GM19372 (cell line): Measurements from ENCODE around the gene TRIM3.

ENCODE experiments used
- ATAC-seq: cut with Tn5 transposase; IDR thresholded peaks from one replicate; pipeline ENCODE4 v1.9.1; 2021; ENCODE audit warnings: mild to moderate bottlenecking, low read depth, moderate library complexity; ENCODE audit not compliant: unreplicated experiment

The TRIM3 gene

DNA sequence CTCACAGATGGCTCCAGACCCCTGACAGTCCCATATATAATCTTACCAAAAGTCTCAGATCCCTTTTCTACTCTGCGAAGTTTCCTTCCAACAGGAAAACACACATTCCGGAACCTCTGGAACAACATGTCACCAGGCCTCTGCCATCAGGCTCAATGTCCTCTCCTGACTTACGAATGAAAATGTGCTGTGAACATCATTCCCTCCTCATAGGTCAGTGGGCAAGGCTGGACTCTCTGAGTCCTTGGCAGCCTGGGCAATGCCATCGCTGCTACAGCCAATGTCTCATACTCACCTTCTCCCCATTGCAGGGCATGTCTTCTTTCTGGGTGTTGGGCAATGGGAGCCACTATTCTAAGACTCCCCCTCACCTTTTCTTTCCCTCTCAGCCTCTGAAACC lies 31.3 kb downstream of the TRIM3 start:
- no peak for ATAC-seq

DNA sequence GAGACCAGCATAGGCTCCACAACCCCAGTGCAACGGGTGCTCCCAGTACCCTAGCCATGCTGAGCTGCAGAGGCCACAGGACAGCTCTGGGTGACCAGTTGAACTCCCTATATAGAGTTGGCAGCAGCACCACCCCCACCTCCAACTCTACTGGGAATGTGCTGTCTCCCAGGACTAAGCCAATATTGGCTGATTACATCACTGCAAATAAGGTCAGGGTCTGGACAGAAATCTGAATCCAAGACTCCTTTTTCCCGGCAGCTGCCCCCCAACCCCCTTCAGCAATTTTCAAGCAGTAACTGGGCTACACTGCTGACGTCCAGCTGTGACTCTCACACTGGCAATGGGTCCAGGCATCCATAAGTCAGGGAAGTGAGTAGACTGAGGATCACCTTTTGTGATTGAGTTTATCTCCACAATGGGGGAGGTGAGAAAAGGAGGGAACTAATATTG lies 32.8 kb downstream of the TRIM3 start, which contains the start of gene HPX:
TSS of gene HPX (minus strand) at position 82 of the 453 bp plus-strand sequence. CDS start at position 58, 24 bp downstream.
- ATAC-seq: no peak

DNA sequence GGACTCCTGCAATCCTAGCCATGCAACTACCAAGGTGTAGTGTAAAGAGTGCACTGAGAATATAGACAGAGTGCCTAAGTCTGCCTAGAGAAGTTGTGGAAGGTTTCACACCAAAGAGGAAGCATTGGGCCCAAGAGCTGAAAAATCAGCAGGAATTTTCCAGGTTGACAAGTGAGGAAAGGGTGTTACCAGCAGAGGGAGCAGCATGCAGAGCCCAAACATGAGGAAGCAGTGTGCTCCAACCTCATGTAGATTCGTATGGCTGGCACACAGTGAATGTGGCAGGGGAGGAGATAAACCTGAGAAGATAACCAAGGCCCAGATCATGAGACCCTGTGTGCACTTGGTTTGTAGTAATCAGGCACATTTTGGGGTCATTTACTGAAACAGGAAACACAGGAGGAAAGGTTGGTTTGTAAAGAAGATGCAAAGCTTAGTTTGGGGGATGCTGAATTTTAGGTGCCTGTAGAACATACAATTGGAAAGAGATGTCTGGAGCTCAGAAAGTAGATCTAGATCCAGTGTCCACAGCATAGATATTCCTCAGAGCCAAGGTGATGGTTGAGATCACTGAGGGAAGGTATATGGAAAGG lies 34.7 kb downstream of the TRIM3 start:
- no peak for ATAC-seq

DNA sequence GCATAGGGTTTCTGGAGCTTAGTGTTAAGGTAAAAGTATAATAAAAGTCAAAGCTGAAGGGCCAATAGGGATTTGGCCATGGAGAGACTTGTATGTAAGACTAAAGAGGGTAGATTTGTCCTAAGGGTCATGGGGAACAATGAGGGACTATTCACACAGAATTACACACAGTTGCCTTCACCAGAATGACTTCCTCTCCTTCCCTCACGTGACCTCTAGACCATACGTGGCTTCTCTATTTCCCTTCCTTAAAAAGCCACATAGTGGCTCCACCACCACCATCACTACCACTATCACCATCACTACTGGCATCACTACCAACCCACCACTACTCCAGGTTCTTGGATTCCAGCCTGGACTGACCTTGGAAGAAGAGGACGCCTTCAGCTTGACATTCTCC lies 35.7 kb downstream of the TRIM3 start:
- ATAC-seq: no peak

DNA sequence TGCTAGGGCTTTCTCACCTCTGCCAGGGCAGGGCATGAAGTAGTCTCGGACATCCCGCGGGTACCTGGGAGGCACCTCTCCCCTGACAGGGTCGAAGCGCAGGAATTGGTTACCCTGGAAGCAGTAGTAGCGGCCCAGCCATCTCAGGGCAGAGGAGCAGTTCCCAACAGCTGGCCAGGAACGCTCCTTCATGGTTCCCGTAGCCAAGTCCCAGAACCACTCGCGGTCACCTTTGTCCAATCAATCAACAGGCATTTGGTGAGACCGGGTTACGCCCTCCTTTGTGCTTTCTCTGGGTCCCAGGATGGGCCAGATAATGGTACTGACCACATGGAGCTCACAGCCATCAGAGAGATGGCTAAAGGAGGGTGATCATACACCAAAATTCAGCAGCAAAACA lies 36.3 kb downstream of the TRIM3 start:
- ATAC-seq: no peak

DNA sequence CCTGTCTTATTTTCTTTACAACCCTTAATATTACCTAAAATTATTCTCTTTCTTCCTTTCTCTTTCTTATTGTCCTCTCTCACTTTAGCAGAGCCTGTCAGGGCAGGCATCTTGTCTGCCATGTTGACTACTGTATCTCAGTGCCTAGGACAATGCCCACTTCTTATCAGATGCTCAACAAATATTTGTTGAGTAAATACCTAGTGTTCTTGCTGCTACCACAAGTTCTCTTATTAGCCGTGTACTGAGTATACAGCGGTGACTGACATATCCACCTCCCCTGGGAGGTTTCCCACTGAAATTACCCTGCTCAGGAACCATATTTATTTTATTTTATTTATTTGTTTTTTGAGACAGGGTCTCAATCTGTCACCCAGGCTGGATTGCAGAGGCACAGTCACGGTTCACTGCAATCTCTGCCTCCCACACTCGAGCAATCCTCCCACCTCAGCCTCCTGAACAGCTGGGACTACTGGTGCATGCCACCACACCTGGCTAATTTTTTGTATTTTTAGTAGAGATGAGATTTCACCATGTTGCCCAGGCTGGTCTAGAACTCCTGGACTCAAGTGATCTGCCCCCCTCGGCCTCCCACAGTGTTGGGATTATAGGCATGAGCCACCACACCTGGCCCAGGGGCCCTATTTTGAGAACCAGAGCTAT lies 39.6 kb downstream of the TRIM3 start:
- ATAC-seq: no peak

DNA sequence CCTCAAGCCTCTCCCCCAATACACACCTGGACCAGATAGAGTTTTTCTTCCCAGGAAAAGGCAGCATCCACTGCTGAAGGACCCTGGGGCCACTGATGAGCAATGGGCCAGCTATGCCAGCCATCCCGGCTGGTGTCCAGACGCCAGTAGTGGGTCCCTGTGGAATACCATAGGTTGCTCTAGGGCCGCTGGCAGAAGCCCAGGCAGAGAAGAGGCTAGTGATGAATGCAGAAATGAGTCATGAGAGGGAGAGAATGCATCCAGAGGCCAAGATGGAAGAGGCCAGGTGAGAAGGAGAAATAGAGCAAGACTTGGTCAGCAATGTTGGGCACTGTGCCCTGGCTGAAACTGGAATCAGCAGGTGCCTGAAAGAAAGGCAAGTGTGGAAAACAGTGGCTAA lies 41.9 kb downstream of the TRIM3 start:
- no peak for ATAC-seq

DNA sequence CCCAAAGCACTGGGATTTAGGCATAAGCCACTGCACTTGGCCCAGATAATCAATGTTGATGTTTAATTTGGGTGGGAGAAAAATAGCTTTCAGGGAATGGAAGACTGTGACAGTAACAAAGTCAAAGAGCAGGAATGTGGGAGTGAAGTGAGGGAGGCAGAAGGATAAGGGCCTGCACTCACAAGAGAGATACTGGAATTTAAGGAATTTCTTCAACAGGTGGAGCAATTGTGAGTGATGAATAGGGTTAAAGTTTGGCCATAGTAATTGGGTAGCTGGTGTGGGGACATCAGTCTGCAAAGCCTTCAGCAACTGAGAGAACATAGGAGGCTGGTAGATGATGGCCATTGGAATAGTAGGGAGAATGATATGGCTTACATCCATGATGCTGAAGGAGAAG lies 46.2 kb downstream of the TRIM3 start:
- no peak for ATAC-seq

DNA sequence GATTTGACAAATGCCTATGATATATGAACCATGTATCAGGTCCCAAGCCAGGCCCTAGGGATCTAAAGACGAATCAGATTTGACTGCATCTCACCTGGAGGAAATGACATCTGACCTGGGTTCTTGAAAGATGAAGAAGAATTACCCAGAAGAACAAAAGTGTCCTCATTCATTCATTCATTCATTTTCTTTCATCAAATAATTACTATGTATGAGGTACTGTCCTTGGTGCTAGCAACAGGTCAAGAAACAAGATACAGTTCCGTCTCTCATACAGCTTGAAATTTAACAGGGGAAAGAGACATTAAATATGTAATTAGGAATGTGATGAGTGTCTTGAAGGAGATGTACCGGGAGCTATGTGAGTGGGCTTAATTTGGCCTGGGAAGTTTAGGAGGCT lies 53.1 kb downstream of the TRIM3 start:
- no peak for ATAC-seq

DNA sequence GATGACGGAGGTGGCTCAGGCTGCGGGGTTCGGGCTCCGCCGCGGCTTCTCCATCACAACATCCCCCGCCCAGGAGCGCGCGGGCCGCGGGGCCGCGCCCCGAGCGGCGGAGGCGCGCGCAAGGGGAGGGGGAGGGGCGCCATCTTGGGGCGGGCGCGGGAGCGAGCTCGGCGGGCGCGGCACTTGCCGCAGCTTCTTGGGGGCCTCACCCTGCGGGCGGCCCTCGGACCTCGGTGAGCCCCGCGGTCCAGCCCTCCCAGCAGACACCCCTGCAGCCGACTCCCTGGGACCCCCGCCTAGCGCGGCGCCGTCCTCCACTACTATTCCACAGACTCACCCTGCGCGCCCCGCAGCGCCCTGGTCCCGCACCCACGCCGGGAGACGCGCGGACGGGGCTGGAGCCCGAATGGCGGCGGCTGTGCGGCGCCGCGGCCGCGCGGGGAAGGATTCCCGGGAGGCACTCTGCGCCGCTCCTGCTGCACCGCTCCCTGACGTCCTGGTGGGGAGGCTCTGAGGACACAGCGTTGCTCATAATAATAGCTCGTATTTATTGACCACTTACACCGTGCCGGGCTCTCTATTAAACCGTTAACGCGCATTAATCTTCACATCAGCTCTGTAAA lies 54.6 kb downstream of the TRIM3 start, which contains the start of gene APBB1:
TSS of gene APBB1 (minus strand) at position 86 of the 623 bp plus-strand sequence. CDS start 7,747 bp downstream, outside the sequence.
- ATAC-seq: peak; percentile 66

DNA sequence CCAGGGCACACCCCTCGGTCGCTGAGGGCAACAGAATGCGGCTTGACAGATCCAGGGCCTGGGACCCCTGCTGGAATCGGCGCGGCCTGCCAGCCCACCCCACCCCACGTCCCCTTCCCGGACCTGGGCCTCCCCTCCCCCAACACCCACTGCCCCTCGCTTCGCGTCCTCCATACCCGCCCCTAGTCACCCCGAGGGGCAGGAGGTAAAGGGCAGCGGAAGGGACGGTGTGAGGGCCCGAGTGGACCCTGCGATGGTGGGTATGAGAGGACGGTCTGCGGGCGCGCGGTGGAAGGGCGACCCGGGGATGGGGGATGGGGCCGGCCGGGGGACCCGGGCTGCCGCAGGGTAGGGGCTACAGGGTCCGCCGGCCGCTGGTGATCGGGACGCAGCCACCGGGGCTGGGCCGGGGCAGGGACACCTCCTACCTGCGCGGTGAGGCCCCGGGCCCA lies 55.2 kb downstream of the TRIM3 start:
- ATAC-seq: no peak

DNA sequence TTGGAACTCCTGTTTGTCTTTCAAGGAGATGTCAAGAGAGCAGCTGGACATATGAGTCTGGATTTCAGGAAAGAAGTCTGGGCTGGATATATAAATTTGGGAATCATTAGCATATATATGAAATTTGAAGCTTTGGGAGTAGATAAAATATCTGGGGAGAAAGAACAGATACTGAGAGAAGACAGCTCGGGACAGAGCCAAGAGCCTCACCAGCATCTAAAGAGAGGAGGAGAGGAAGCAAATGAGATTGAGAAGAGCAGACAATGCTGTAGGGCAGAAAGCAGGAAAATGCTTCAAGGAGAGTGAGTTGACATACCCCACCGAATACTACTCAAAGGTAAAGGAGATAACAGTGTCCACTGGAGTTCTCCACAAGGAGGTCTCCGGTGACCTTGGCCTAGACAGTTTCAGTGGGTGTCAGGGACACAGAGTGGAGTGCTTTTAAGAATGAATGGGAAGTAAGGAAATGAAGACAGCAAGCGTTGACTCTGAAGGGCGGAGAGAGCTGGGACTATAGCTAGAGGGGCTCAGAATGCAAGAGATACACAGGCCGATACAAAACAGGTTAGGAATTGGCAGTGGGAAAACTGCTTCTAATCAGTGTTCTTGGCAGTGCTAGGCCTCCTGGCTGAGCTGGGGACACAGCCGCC lies 55.7 kb downstream of the TRIM3 start:
- ATAC-seq: no peak

DNA sequence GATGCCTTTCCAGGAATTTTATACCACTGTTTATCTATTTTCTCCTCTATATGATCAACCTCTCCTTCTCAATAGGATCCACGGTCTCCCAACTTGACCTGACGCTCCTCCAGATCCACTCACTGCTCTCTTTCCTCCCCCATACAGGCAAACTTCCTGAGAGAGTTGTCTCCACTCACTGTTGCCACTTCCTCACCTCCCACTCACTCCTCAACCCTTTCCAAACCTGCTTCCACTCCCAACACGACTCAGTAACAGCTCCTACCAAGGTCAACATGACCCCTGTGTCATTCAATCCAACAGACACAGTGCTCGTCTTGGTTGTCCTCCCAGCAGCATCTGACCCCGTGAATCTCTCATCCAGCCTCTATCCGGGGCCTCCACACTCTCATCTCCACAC lies 57.9 kb downstream of the TRIM3 start:
- ATAC-seq: no peak

DNA sequence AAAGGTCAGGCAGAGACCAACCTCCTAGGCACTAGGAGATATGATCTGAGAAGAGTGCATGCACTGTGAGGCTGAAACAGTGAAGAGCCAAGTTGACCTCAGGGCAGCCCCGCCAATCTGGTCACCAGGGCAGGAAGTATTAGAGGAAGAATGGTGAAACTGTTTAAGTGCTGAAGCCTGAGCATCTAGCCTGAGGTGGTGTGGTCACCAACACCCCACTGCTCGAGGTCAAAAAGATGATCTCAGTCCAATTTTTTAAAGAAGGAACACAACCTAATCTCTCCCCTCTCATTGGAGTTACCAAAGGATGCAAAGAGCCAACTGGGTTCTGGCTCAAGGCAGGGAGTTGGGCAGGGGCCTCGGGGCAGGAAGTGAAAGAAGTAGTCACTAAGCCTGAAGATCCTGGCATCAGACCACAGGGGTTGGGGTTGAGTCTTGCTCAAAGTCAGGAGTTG lies 58.8 kb downstream of the TRIM3 start:
- ATAC-seq: no peak

DNA sequence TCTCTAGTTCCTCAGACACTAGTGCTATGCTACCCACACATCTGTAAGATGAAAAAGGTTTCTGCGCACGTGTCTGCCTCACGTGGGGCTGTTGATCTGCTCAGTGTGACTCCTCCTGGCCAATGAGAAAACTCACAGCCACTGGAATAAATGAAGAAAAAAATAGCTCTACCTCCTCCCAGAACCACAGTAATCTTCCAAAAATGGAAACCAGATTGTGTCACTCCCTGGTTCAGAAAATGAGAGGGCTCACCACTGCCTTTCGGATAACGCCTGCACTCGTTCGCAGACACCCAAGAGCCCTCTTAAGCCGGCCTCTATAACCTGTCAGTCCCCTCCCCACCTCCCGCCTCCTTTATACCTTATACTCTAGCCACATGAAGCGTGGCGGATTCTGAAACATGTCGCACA lies 59.9 kb downstream of the TRIM3 start:
- no peak for ATAC-seq

DNA sequence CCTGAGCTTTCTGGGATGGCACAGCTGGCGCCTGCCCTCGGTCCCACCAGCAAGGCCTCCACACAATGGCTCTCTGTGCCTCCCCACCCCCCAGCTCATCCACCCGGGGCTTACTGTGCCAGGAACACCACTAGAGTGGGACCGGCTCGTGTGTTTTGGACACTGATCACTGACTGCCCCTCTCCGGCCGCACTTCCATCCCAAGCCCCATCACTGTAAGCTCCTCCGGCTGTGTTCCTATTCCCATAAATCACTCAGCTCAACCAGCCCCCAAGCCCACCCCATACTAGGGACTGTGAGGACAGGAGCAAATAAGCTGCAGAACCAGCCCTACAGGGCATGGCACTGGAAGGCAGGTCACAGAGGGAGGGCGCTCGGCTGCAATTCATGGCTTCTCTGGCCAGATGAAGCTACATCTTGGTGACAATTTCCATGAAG lies 62.1 kb downstream of the TRIM3 start:
- no peak for ATAC-seq

DNA sequence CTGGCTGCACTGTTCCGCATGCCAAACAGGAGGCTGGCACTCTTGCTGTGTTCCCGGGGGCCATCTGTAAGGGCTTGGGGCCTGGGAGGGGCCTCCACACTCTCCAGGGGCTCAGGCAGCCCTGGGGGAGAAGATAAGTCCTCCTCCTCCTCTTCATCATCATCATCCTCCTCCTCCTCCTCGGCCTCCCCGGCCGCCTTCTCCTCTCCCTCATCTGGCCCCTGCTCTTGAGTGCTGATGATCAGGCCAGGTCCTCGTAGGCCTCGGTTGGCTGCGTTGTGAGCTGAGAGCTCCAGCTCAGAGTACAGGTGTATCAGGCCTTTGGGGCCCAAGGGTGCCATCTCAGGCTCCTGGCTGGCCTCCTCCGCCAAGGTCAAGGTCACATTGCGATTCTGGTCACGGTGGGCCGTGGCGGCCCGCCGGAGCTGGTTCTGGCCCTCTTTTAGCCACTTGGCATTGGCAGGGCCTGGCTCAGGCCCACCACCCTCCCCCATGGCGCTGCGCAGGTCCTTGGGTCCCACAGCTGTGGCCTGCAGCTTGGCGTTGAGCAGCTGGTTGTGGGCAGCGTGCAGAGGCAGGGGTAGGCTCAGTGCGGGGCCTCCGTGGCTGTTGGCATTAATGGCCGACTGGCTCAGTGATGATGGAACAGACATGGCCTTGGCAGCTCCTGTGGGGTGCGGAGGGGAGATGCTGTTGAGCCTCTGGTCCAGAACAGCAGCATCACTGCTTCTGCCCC lies 62.9 kb downstream of the TRIM3 start:
- ATAC-seq: no peak

DNA sequence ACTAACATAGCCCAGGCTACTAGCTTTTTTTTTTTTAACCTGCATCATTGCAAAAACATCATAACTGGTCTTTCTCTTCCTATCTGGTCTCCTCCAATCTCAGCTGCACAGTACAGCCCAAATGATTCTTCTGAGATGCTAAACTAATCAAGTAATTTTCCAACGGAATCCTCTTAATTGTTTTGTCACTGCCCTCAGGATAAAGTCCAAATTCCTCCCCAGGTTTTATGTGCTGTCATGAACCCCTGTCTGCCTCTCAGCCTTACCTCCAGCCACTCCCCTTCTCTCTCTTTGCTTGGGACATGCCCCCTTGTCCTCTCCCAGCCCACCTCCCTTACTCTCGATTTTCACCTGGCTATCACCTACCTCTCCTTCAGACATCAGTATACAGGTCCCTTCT lies 67.4 kb downstream of the TRIM3 start:
- ATAC-seq: no peak

DNA sequence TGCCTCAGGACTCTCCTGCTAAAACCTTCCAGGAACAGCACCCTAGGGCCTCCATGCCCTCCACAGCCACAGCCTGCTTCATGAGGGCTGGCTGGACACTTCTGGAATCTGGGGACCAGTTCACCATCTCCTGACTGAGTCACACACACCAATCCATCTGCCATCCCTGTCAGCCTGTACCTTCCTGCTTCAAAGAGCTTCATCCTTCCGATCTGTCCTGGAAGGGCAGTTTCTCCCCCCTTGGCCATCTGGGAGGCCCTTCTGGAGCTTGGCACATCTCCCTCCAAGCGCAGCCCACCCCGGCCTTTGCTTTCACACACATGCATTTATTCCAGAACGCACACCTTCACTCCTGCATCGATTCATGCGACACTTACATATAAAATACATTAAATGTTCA lies 67.9 kb downstream of the TRIM3 start:
- no peak for ATAC-seq

DNA sequence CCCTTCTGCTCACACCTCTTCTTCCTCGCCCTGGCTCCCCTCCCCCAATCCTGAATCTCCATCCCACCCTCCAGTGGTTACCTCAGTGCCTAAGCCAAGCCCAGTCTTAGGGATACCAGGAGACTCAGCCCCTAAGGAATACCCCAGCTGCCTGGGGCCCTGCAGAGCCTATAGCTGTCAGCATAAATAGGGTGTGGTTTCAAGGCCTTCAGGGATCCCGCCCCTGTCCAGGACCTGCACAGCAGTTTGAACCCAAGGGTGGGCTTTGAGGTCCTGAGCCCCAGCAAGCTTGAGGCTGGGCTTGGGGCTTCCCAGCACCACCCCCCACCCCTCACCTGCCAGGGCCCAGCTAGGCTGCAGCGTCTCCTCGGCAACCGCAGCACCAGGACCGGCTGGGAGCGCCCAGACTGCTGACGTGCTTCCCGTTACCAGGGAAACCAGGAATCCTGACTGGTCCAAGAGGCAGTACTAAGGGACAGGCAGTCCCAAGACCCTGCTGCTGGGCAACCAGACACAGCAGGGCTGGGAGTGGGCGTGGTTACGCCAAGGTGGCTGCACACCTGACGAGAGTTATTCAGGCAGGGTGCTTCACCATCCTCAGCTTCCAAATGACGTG lies 68.6 kb downstream of the TRIM3 start:
- ATAC-seq: no peak
